ENCODE results near the gene ATP6V1B1. TPM values are rescaled to one million over a fixed set of nuclear protein-coding genes. Genes with fewer than 3 reads are reported as not detected.

ATP6V1B1 gene
- total RNA-seq, 3 donors from 2014 or later, result not detected

- no peak for DNase-seq
- intact Hi-C loops (cut with DNase I, micrococcal nuclease), result no loop called here
- no peak for TF ChIP-seq CTCF (IDR thresholded peaks at IDR 0.05)
- H3K36me3 ChIP-seq (ENCODE audit: low read depth), result no peaks in the 10 kb centered on the region
- H3K9me3 ChIP-seq, result no peaks in the 10 kb centered on the region
- H3K4me1 ChIP-seq (ENCODE audit: low read depth), result no peaks in the 10 kb centered on the region
- H3K4me3 ChIP-seq, result no peak overlapping the region
- ATAC-seq, result no peak
These were observed 29.2 kb upstream of the ATP6V1B1 start for GRCh38 chr2:70906439-70907005.

- H3K36me3 ChIP-seq (ENCODE audit: low read depth), result no peaks in the 10 kb centered on the region
- no peaks in the 10 kb centered on the region for H3K9me3 ChIP-seq
- DNase-seq (no peak), ATAC-seq (no peak)
- H3K4me3 ChIP-seq, result no peak overlapping the region
- intact Hi-C loops (cut with DNase I, micrococcal nuclease), result no loop called here
- H3K4me1 ChIP-seq (ENCODE audit: low read depth), result no peaks in the 10 kb centered on the region
- TF ChIP-seq CTCF (IDR thresholded peaks at IDR 0.05), result no peak
These were observed 28.3 kb upstream of the ATP6V1B1 start for GRCh38 chr2:70907130-70908057.

GRCh38 chr2:70916291-70916690, 19.4 kb upstream of the ATP6V1B1 start:
- ATAC-seq (no peak), DNase-seq (no peak)
- no peaks in the 10 kb centered on the region for H3K36me3 ChIP-seq (ENCODE audit: low read depth)
- TF ChIP-seq CTCF (IDR thresholded peaks at IDR 0.05), result no peak
- H3K4me1 ChIP-seq (ENCODE audit: low read depth), result no peaks in the 10 kb centered on the region
- no peak overlapping the region for H3K4me3 ChIP-seq
- H3K9me3 ChIP-seq, result no peaks in the 10 kb centered on the region
- intact Hi-C loops (cut with DNase I, micrococcal nuclease), result no loop called here

GRCh38 chr2:70918016-70918415, 17.7 kb upstream of the ATP6V1B1 start:
- intact Hi-C loops (cut with DNase I, micrococcal nuclease), result loop anchor here in 1 of 2 donors (2.0 kb wide), 1 partner anchor 43 kb away; no protein-coding TSS in a partner anchor
- H3K9me3 ChIP-seq, result no peaks in the 10 kb centered on the region
- TF ChIP-seq CTCF (IDR thresholded peaks at IDR 0.05), result no peak
- no peak overlapping the region for H3K4me3 ChIP-seq
- no peaks in the 10 kb centered on the region for H3K36me3 ChIP-seq (ENCODE audit: low read depth)
- ATAC-seq (no peak), DNase-seq (no peak)
- H3K4me1 ChIP-seq (ENCODE audit: low read depth), result no peaks in the 10 kb centered on the region

GRCh38 chr2:70919672-70920366, 15.9 kb upstream of the ATP6V1B1 start:
- ATAC-seq (peak; percentile 96), DNase-seq (peak in 2 of 3 donors; percentile 90 to 91)
- intact Hi-C loops (cut with DNase I, micrococcal nuclease), result loop anchor here (2.0 to 10.0 kb wide), 2 partner anchors 45 kb away; no protein-coding TSS in a partner anchor
- Histone ChIP-seq H3K4me1 (ENCODE audit: low read depth) (no peaks in the 10 kb centered on the region), H3K4me3 (no peak overlapping the region), H3K9me3 (no peaks in the 10 kb centered on the region), H3K36me3 (ENCODE audit: low read depth) (no peaks in the 10 kb centered on the region)
- TF ChIP-seq CTCF (IDR thresholded peaks at IDR 0.05), result peak; percentile 85

All from mucosa of descending colon (tissue), 3 donors.